GM06990 (cell line): ENCODE results near the gene METRNL.
"Not testable (repeated sequence)": the region's sequence is repeated elsewhere in the genome, so short reads cannot be mapped to it uniquely, and the experiment has no call there.

ENCODE experiments used
- DNase-seq: peaks from one replicate; pipeline ENCODE4 v3.0.0-alpha.2; 2011; ENCODE audit not compliant: insufficient read length; ENCODE audit errors: extremely low read depth
- H3K27me3 ChIP-seq: replicated peaks from 2 replicates; pipeline ENCODE4 v1.6.0; 2011; ENCODE audit warnings: low read length; ENCODE audit not compliant: control insufficient read depth, insufficient read depth
- H3K36me3 ChIP-seq: 2 replicates; pipeline ENCODE4 v1.5.1; 2011; ENCODE audit warnings: low read length; ENCODE audit not compliant: control insufficient read depth, insufficient read depth
- H3K4me3 ChIP-seq: replicated peaks from 2 replicates; pipeline ENCODE4 v1.5.1; 2011; ENCODE audit warnings: low read depth, mild to moderate bottlenecking, control low read depth, low read length
- CTCF ChIP-seq: IDR thresholded peaks from 2 replicates; pipeline ENCODE4 v1.5.1; 2011; ENCODE audit warnings: low read length, control low read depth, mild to moderate bottlenecking, inconsistent platforms; ENCODE audit not compliant: insufficient read depth, poor library complexity, severe bottlenecking

The METRNL gene

GRCh38 chr17:83054518-83055125 is 24.8 kb upstream of the METRNL start:
- no peak for DNase-seq
- Histone ChIP-seq H3K27me3 (no peaks in the 10 kb centered on the region; the same call in 1 of the 2 replicates), H3K36me3 (no peaks in the 10 kb centered on the region), H3K4me3 (no peak overlapping the region)
- TF ChIP-seq CTCF: no peak

GRCh38 chr17:83055176-83055575 is 24.2 kb upstream of the METRNL start:
- not testable (repeated sequence) for DNase-seq, H3K36me3 ChIP-seq, H3K27me3 ChIP-seq, H3K4me3 ChIP-seq

GRCh38 chr17:83055911-83056582 is 23.4 kb upstream of the METRNL start:
- no peak for DNase-seq
- Histone ChIP-seq H3K27me3 (no peaks in the 10 kb centered on the region; the same call in 1 of the 2 replicates), H3K36me3 (no peaks in the 10 kb centered on the region), H3K4me3 (no peak overlapping the region)
- no peak for TF ChIP-seq CTCF

- no peak for TF ChIP-seq CTCF
- Histone ChIP-seq H3K4me3 (no peak overlapping the region), H3K27me3 (no peaks in the 10 kb centered on the region; the same call in 1 of the 2 replicates), H3K36me3 (no peaks in the 10 kb centered on the region)
- DNase-seq: no peak
Measured at GRCh38 chr17:83056583-83057396, 22.6 kb upstream of the METRNL start.

GRCh38 chr17:83057397-83057761 is 22.0 kb upstream of the METRNL start:
- no peaks in the 10 kb centered on the region; the same call in 1 of the 2 replicates for H3K27me3 ChIP-seq
- no peak overlapping the region for H3K4me3 ChIP-seq
- no peaks in the 10 kb centered on the region for H3K36me3 ChIP-seq
- DNase-seq: no peak
- no peak for TF ChIP-seq CTCF

GRCh38 chr17:83057793-83058265 is 21.6 kb upstream of the METRNL start:
- TF ChIP-seq CTCF: no peak

More at GRCh38 chr17:83057793-83058265, 21.6 kb upstream of the METRNL start:
- H3K4me3 ChIP-seq: no peak overlapping the region
- DNase-seq: no peak
- H3K27me3 ChIP-seq: no peaks in the 10 kb centered on the region; the same call in 1 of the 2 replicates
- no peaks in the 10 kb centered on the region for H3K36me3 ChIP-seq
